PC-3 (cell line): Measurements from ENCODE around the gene SMARCAL1. TPM values are rescaled to one million over a fixed set of nuclear protein-coding genes. Genes with fewer than 3 reads are reported as not detected.

Experiments
- ATAC-seq: fragments of 200-7000 bp; cut with Tn5 transposase; 2 replicates; pipeline ENCODE4 v1.9.1; 2020; ENCODE audit warnings: mild to moderate bottlenecking, moderate library complexity
- BruUV-seq: library from RNA; stranded (reverse); fragments of 400-500 nt; replicated peaks from 2 replicates; lab custom pipeline; 2021; lab: Mats Ljungman, UMichigan
- CTCF ChIA-PET: fragments of 300-600 bp; sonication (Branson Sonifier 250); formaldehyde crosslinking; loops from one replicate; lab custom pipeline; 2022; ENCODE audit warnings: antibody characterized with exemption; lab: Charles Lee
- POLR2A ChIA-PET: fragments of 300-600 bp; sonication (Branson Sonifier 250); formaldehyde crosslinking; loops from one replicate; lab custom pipeline; 2022; ENCODE audit warnings: antibody characterized with exemption; ENCODE audit not compliant: unreplicated experiment; lab: Charles Lee
- DNase-seq: peaks from one replicate; pipeline ENCODE4 v3.0.0-alpha.2; 2015
- H2AFZ ChIP-seq: fragments of 300-600 bp; sonication (generic); 2 replicates; pipeline ENCODE4 v1.6.0; 2016; ENCODE audit warnings: antibody characterized with exemption, low read length
- H3F3A ChIP-seq: fragments of 300-600 bp; sonication (generic); one replicate; pipeline ENCODE4 v1.6.0; 2017; ENCODE audit warnings: antibody characterized with exemption, low read length, control low read depth, mild to moderate bottlenecking; ENCODE audit not compliant: unreplicated experiment
- H3K27ac ChIP-seq: fragments of 300-600 bp; sonication (generic); 2 replicates; pipeline ENCODE4 v1.5.1; 2016; ENCODE audit warnings: mild to moderate bottlenecking, low read length
- H3K27me3 ChIP-seq: fragments of 300-600 bp; sonication (generic); 2 replicates; pipeline ENCODE4 v1.6.1; 2016; ENCODE audit warnings: low read length, mixed read lengths
- H3K36me3 ChIP-seq: fragments of 300-600 bp; sonication (generic); 2 replicates; pipeline ENCODE4 v1.6.1; 2016; ENCODE audit warnings: low read depth, mixed run types, low read length, mixed read lengths
- H3K4me1 ChIP-seq: fragments of 300-600 bp; sonication (generic); 2 replicates; pipeline ENCODE4 v1.5.1; 2016; ENCODE audit warnings: low read length; ENCODE audit not compliant: insufficient read depth
- H3K4me2 ChIP-seq: fragments of 300-600 bp; sonication (generic); 2 replicates; pipeline ENCODE4 v1.6.0; 2016; ENCODE audit warnings: low read length
- H3K4me3 ChIP-seq: fragments of 300-600 bp; sonication (generic); 2 replicates; pipeline ENCODE4 v1.5.1; 2016; ENCODE audit warnings: mild to moderate bottlenecking, low read length, mixed read lengths
- H3K79me2 ChIP-seq: fragments of 300-600 bp; sonication (generic); 2 replicates; pipeline ENCODE4 v1.6.1; 2017; ENCODE audit warnings: low read length, mixed read lengths
- H3K9ac ChIP-seq: fragments of 300-600 bp; sonication (generic); 2 replicates; pipeline ENCODE4 v1.6.0; 2016; ENCODE audit warnings: mild to moderate bottlenecking, low read length
- H3K9me2 ChIP-seq: fragments of 300-600 bp; sonication (generic); replicated peaks from 2 replicates; pipeline ENCODE4 v1.6.1; 2016; ENCODE audit warnings: mixed run types, low read length, mixed read lengths
- H3K9me3 ChIP-seq: fragments of 300-600 bp; sonication (generic); 2 replicates; pipeline ENCODE4 v1.6.1; 2016; ENCODE audit warnings: low read length, mixed read lengths
- H4K20me1 ChIP-seq: fragments of 300-600 bp; sonication (generic); 2 replicates; pipeline ENCODE4 v1.6.1; 2016; ENCODE audit warnings: low read length, mixed read lengths
- EZH2 ChIP-seq: fragments of 300-600 bp; sonication (generic); IDR thresholded peaks from one replicate; pipeline ENCODE4 v1.6.1; 2017; ENCODE audit warnings: antibody characterized with exemption, mild to moderate bottlenecking, low read length; ENCODE audit not compliant: unreplicated experiment
- EZH2phosphoT487 ChIP-seq: fragments of 300-600 bp; sonication (generic); IDR thresholded peaks from 2 replicates; pipeline ENCODE4 v1.6.1; 2018; ENCODE audit warnings: mild to moderate bottlenecking, antibody characterized with exemption, low read length, borderline replicate concordance
- intact Hi-C: fragments of 100-400 bp; cut with micrococcal nuclease; formaldehyde crosslinking; loops from 2 replicates; pipeline ENCODE4 v1.9.0; 2023
- total RNA-seq: library from RNA; depleted of rRNA; stranded (reverse); fragments of >200 nt; gene quantifications from 2 replicates; pipeline ENCODE4 v1.2.3, GENCODE V29; 2014
- TF ChIP-seq, protein P1 (sequence below): fragments of 300-600 bp; sonication (generic); conservative IDR thresholded peaks from 2 replicates; pipeline ENCODE4 v1.5.1; 2017; ENCODE audit warnings: antibody characterized with exemption, low read depth, mild to moderate bottlenecking, low read length

Gene SMARCAL1
- total RNA-seq, 1 experiment from 2014 or later: 8.3 TPM

DNA sequence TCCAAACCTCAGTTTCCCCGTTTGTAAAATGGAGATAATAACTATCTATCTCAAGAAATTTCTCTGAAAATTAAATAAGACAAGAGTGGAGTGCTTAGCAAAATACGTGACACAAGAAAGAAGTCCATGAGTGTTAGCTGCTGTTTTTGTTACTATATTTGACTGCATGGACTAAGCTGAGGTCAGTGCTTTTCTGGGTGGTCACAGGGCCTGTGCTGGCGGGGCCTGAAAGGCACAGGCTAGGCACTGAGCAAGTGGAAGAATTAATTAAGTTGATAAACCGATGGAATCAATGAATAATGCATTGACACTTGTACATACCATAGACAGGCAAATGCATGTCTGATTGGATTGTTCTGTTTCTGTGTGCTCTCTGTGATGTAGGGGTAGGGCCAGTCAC lies 113.7 kb downstream of the SMARCAL1 start:
- BruUV-seq: no TSS peak
- Histone ChIP-seq H3K27me3 (no peaks in the 10 kb centered on the region), H3K9ac (no peak overlapping the region), H3K27ac (no peak overlapping the region), H3K4me3 (no peak overlapping the region), H3K9me3 (no peaks in the 10 kb centered on the region), H3K4me2 (no peak overlapping the region), H3K36me3 (no peaks in the 10 kb centered on the region), H3F3A (no peaks in the 10 kb centered on the region), H3K79me2 (no peaks in the 10 kb centered on the region), H3K9me2 (no peaks in the 10 kb centered on the region), H2AFZ (no peak overlapping the region), H4K20me1 (no peaks in the 10 kb centered on the region), H3K4me1 (no peaks in the 10 kb centered on the region)
- CTCF ChIA-PET: no interaction called here
- intact Hi-C loops: no loop called here
- TF ChIP-seq, protein P1, sequence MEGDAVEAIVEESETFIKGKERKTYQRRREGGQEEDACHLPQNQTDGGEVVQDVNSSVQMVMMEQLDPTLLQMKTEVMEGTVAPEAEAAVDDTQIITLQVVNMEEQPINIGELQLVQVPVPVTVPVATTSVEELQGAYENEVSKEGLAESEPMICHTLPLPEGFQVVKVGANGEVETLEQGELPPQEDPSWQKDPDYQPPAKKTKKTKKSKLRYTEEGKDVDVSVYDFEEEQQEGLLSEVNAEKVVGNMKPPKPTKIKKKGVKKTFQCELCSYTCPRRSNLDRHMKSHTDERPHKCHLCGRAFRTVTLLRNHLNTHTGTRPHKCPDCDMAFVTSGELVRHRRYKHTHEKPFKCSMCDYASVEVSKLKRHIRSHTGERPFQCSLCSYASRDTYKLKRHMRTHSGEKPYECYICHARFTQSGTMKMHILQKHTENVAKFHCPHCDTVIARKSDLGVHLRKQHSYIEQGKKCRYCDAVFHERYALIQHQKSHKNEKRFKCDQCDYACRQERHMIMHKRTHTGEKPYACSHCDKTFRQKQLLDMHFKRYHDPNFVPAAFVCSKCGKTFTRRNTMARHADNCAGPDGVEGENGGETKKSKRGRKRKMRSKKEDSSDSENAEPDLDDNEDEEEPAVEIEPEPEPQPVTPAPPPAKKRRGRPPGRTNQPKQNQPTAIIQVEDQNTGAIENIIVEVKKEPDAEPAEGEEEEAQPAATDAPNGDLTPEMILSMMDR: no peak
- TF ChIP-seq EZH2 (no peak), EZH2phosphoT487 (no peak)
- ATAC-seq (no peak), DNase-seq (no peak)
- POLR2A ChIA-PET: no interaction called here

DNA sequence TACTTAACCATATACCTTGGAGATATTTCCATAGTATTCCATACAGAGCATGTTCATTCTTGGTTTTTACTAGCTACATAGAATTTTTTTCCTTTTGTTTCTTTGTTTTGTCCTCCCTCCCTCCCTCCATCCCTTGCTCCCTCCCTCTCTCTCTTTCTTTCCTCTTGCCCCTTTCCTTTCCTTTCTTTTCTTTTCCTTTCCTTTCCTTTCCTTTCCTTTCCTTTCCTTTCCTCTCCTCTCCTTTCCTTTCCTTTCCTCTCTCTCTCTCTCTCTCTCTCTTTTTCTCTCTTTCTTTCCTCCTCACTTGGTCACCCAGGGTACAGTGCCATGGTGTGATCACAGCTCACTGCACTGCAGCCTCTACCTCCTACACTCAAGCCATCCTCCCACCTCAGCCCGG lies 114.7 kb downstream of the SMARCAL1 start:
- Histone ChIP-seq H3K9me3 (no peaks in the 10 kb centered on the region), H4K20me1 (no peaks in the 10 kb centered on the region), H3K4me2 (no peak overlapping the region), H3K9ac (no peak overlapping the region), H3K27me3 (no peaks in the 10 kb centered on the region), H2AFZ (no peak overlapping the region), H3K4me3 (no peak overlapping the region), H3F3A (no peaks in the 10 kb centered on the region), H3K4me1 (no peaks in the 10 kb centered on the region), H3K36me3 (no peaks in the 10 kb centered on the region), H3K9me2 (no peaks in the 10 kb centered on the region), H3K27ac (no peak overlapping the region), H3K79me2 (no peaks in the 10 kb centered on the region)
- no peak for DNase-seq
- ChIA-PET CTCF (no interaction called here), POLR2A (no interaction called here)
- intact Hi-C loops: no loop called here
- TF ChIP-seq EZH2phosphoT487: no peak
- TF ChIP-seq, protein P1: no peak
- TF ChIP-seq EZH2: no peak
- no peak for ATAC-seq
- no TSS peak for BruUV-seq

DNA sequence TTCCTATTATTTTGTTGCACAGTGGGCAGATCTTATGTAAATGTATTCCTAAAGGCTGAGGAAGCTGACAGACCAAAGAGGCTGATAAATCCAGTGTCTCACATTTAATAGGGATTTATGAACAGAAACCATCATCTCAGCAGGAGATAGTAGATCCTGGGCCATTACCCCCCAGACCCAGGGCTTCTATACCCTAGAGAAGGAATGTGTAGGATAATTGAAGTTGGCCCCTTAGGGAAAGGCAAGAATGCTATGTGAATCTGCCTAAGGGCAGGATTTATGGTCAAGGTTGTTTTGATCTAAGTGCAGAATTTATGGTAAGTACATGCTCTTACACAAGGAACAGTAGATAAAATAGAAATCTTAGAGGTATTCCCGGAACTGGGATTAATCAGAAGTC lies 115.3 kb downstream of the SMARCAL1 start:
- no peak overlapping the region for H3K27ac ChIP-seq
- no peaks in the 10 kb centered on the region for H3K9me2 ChIP-seq
- H3K9ac ChIP-seq: no peak overlapping the region
- no peak overlapping the region for H2AFZ ChIP-seq
- ATAC-seq (no peak), DNase-seq (no peak)
- no peaks in the 10 kb centered on the region for H3K27me3 ChIP-seq
- H3K4me2 ChIP-seq: no peak overlapping the region
- H3K36me3 ChIP-seq: no peaks in the 10 kb centered on the region
- no peaks in the 10 kb centered on the region for H3K9me3 ChIP-seq
- TF ChIP-seq EZH2phosphoT487: no peak
- no peak for TF ChIP-seq EZH2
- TF ChIP-seq, protein P1: no peak
- no peaks in the 10 kb centered on the region for H3K4me1 ChIP-seq
- intact Hi-C loops: no loop called here
- POLR2A ChIA-PET: no interaction called here
- BruUV-seq: no TSS peak
- no peaks in the 10 kb centered on the region for H4K20me1 ChIP-seq
- H3K4me3 ChIP-seq: no peak overlapping the region
- no peaks in the 10 kb centered on the region for H3F3A ChIP-seq
- no peaks in the 10 kb centered on the region for H3K79me2 ChIP-seq
- CTCF ChIA-PET: no interaction called here
